ENCODE measurements around the gene TMEM245. TPM values are rescaled to one million over a fixed set of nuclear protein-coding genes. Genes with fewer than 3 reads are reported as not detected.

The TMEM245 gene
- total RNA-seq, 1 donor from 2014 or later, result 26.5 TPM

DNA sequence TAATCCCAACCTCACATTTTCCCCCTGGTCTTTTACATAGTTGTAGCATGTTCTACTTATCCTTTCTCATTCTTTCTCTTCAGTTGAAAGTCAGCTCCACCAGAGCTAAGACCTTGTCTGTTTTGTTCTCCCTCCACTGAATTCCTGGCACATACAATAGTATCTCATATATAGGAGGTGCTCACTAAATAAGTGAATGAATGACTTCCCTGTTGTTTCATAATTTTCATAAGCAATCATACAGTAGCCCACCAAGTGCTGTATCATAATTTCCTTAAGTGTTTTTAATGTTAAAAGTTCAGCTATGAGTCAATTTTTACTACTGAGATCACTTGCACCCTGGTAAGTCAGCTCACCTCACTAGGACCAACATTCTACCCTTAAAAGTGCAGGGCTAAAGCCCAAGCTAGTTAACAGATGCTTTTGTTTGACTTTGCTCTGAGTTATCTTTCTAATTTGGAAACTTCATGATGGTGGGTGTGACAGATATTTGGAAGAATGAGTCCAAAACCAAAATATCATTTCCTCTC is 27.6 kb downstream of the TMEM245 start:
- DNase-seq, result no peak
- no peak overlapping the region for H3K27ac Mint-ChIP-seq (ENCODE audit: unreplicated experiment)
- H3K4me1 Mint-ChIP-seq (ENCODE audit: low read depth, unreplicated experiment), result no peaks in the 10 kb centered on the region
- H3K9me3 Mint-ChIP-seq (ENCODE audit: unreplicated experiment), result no peaks in the 10 kb centered on the region
- H3K36me3 Mint-ChIP-seq (ENCODE audit: unreplicated experiment), result no peaks in the 10 kb centered on the region
- H3K4me3 Mint-ChIP-seq (ENCODE audit: unreplicated experiment), result no peak overlapping the region
- TF ChIP-seq, protein P1, sequence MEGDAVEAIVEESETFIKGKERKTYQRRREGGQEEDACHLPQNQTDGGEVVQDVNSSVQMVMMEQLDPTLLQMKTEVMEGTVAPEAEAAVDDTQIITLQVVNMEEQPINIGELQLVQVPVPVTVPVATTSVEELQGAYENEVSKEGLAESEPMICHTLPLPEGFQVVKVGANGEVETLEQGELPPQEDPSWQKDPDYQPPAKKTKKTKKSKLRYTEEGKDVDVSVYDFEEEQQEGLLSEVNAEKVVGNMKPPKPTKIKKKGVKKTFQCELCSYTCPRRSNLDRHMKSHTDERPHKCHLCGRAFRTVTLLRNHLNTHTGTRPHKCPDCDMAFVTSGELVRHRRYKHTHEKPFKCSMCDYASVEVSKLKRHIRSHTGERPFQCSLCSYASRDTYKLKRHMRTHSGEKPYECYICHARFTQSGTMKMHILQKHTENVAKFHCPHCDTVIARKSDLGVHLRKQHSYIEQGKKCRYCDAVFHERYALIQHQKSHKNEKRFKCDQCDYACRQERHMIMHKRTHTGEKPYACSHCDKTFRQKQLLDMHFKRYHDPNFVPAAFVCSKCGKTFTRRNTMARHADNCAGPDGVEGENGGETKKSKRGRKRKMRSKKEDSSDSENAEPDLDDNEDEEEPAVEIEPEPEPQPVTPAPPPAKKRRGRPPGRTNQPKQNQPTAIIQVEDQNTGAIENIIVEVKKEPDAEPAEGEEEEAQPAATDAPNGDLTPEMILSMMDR (IDR thresholded peaks at IDR 0.05; ENCODE audit: partially characterized antibody, unreplicated experiment), result no peak
- H3K27me3 Mint-ChIP-seq (ENCODE audit: unreplicated experiment), result no peaks in the 10 kb centered on the region

DNA sequence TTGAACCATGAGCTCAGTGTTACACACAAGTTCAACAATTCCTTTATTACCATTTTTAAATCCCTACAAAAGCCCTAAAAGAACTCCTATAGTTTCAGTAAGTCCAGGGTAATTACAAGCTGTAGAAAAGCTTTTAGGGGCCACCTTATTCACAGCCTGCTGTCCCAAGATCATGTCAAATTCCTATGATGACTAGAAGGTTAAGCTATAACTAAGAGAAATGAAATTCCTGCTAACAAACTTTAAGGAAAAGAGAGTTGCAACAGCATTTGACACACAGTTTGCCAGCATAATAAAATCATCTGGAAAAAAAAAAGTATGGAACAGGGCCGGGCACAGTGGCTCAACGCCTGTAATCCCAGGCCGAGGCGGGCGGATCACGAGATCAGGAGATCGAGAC is 31.5 kb downstream of the TMEM245 start:
- Mint-ChIP-seq H3K4me3 (ENCODE audit: unreplicated experiment) (no peak overlapping the region), H3K27me3 (ENCODE audit: unreplicated experiment) (no peaks in the 10 kb centered on the region), H3K4me1 (ENCODE audit: low read depth, unreplicated experiment) (no peaks in the 10 kb centered on the region), H3K9me3 (ENCODE audit: unreplicated experiment) (no peaks in the 10 kb centered on the region), H3K27ac (ENCODE audit: unreplicated experiment) (no peak overlapping the region), H3K36me3 (ENCODE audit: unreplicated experiment) (no peaks in the 10 kb centered on the region)
- TF ChIP-seq, protein P1 (IDR thresholded peaks at IDR 0.05; ENCODE audit: partially characterized antibody, unreplicated experiment), result no peak
- DNase-seq, result no peak

DNA sequence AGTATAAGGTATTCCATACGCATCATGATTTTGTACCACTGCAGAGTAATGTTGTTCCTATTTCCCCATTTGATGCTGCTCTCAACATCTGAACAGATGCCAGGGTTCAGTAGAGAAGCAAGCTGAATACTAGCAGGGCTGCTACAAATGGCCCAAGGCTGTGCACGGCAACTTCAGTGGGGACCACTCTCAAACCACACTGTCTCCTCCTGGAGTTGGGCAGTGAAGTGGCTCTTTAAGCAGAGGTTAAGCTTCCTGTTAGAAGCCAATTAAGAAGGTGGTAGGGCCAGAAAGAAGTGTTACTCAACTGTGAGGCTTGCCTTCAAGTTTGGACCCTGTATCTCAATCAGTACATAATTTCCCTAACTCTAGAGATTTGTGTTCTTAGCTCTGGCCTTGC is 32.0 kb downstream of the TMEM245 start:
- H3K27me3 Mint-ChIP-seq (ENCODE audit: unreplicated experiment), result no peaks in the 10 kb centered on the region
- H3K4me1 Mint-ChIP-seq (ENCODE audit: low read depth, unreplicated experiment), result no peaks in the 10 kb centered on the region
- no peaks in the 10 kb centered on the region for H3K36me3 Mint-ChIP-seq (ENCODE audit: unreplicated experiment)
- TF ChIP-seq, protein P1 (IDR thresholded peaks at IDR 0.05; ENCODE audit: partially characterized antibody, unreplicated experiment), result no peak
- DNase-seq, result no peak
- no peaks in the 10 kb centered on the region for H3K9me3 Mint-ChIP-seq (ENCODE audit: unreplicated experiment)
- no peak overlapping the region for H3K4me3 Mint-ChIP-seq (ENCODE audit: unreplicated experiment)
- H3K27ac Mint-ChIP-seq (ENCODE audit: unreplicated experiment), result no peak overlapping the region

DNA sequence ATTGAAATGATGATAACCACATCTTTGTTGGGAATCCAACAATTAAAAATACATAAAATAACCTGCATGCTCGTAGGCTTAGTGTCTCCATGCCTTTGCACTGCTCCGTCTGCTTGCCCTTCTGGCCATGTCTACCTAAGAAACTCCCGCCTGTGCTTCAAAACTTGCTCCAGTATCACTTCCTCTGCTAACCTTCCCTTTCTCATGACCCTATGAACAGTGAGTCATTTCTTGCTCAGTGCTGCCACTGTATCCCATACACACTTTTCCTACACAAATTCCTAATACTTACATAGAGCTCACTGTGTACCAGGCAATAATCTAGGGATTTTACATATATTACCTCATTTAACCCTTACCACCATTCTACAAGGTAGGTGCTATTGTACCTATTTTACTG is 33.5 kb downstream of the TMEM245 start:
- TF ChIP-seq, protein P1 (IDR thresholded peaks at IDR 0.05; ENCODE audit: partially characterized antibody, unreplicated experiment), result no peak
- H3K9me3 Mint-ChIP-seq (ENCODE audit: unreplicated experiment), result no peaks in the 10 kb centered on the region
- H3K4me3 Mint-ChIP-seq (ENCODE audit: unreplicated experiment), result no peak overlapping the region
- H3K27me3 Mint-ChIP-seq (ENCODE audit: unreplicated experiment), result no peaks in the 10 kb centered on the region
- H3K27ac Mint-ChIP-seq (ENCODE audit: unreplicated experiment), result no peak overlapping the region
- H3K36me3 Mint-ChIP-seq (ENCODE audit: unreplicated experiment), result no peaks in the 10 kb centered on the region
- DNase-seq, result no peak
- H3K4me1 Mint-ChIP-seq (ENCODE audit: low read depth, unreplicated experiment), result no peaks in the 10 kb centered on the region

DNA sequence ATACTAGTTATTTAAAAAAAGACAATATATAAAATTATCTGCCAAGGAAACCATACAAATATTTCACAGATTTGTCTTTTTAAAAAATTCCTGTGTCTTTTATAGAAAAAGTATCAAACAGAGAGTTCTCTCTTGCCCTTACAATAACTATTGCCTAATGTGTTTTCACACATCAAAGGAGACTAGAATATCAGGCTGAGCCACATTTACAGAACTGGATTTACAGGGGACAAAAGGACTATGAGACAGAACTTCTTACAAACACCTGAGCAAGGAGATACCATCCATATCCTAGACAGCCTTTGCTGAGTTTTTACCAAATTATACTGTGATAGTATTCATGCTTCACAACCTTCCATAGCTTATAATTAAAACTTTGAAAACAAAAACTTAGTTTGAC is 34.2 kb downstream of the TMEM245 start:
- TF ChIP-seq, protein P1 (IDR thresholded peaks at IDR 0.05; ENCODE audit: partially characterized antibody, unreplicated experiment), result no peak
- no peak overlapping the region for H3K4me3 Mint-ChIP-seq (ENCODE audit: unreplicated experiment)
- no peaks in the 10 kb centered on the region for H3K36me3 Mint-ChIP-seq (ENCODE audit: unreplicated experiment)
- H3K9me3 Mint-ChIP-seq (ENCODE audit: unreplicated experiment), result no peaks in the 10 kb centered on the region
- no peak overlapping the region for H3K27ac Mint-ChIP-seq (ENCODE audit: unreplicated experiment)
- DNase-seq, result no peak
- no peaks in the 10 kb centered on the region for H3K4me1 Mint-ChIP-seq (ENCODE audit: low read depth, unreplicated experiment)
- H3K27me3 Mint-ChIP-seq (ENCODE audit: unreplicated experiment), result no peaks in the 10 kb centered on the region

All from glutamatergic neuron (in vitro differentiated cells).